Nephron progenitor cell (in vitro differentiated cells): ENCODE measurements around the gene FNDC8.
A peak's percentile ranks its signal among the peaks of the same experiment; 100 is the strongest.

Experiments used
- DNase-seq: peaks from one replicate; pipeline ENCODE4 v3.0.0; 2021
- H3K27ac Mint-ChIP-seq: 2 replicates; pipeline ENCODE4 v1.8.0; 2021; ENCODE audit warnings: mild to moderate bottlenecking, moderate library complexity, mixed read lengths
- H3K27me3 Mint-ChIP-seq: 2 replicates; pipeline ENCODE4 v1.8.0; 2021; ENCODE audit warnings: mild to moderate bottlenecking, low read depth, mixed read lengths; ENCODE audit not compliant: poor library complexity
- H3K36me3 Mint-ChIP-seq: 2 replicates; pipeline ENCODE4 v1.8.0; 2021; ENCODE audit warnings: low read depth, mixed read lengths
- H3K4me1 Mint-ChIP-seq: 2 replicates; pipeline ENCODE4 v1.8.0; 2021; ENCODE audit warnings: mixed read lengths
- H3K4me3 Mint-ChIP-seq: 2 replicates; pipeline ENCODE4 v1.8.0; 2021; ENCODE audit warnings: mild to moderate bottlenecking, moderate library complexity, mixed read lengths
- H3K9me3 Mint-ChIP-seq: 2 replicates; pipeline ENCODE4 v1.8.0; 2021; ENCODE audit warnings: mild to moderate bottlenecking, moderate library complexity, mixed read lengths
- CTCF ChIP-seq: fragments of 200-600 bp; sonication (generic); IDR thresholded peaks from 2 replicates; pipeline ENCODE4 v1.5.0; 2021; ENCODE audit warnings: antibody characterized with exemption

Gene FNDC8

GRCh38 chr17:35084987-35085386 is 36.4 kb upstream of the FNDC8 start:
- H3K27ac Mint-ChIP-seq = no peak overlapping the region
- no peak for TF ChIP-seq CTCF
- no peaks in the 10 kb centered on the region for H3K9me3 Mint-ChIP-seq
- no peaks in the 10 kb centered on the region for H3K36me3 Mint-ChIP-seq
- no peak overlapping the region for H3K4me3 Mint-ChIP-seq
- H3K27me3 Mint-ChIP-seq = peaks cover 11% of the 10 kb centered on the region
- no peak for DNase-seq
- peaks cover 18% of the 10 kb centered on the region for H3K4me1 Mint-ChIP-seq

- H3K36me3 Mint-ChIP-seq = no peaks in the 10 kb centered on the region
- H3K9me3 Mint-ChIP-seq = no peaks in the 10 kb centered on the region
- no peak overlapping the region for H3K27ac Mint-ChIP-seq
- peaks cover 24% of the 10 kb centered on the region for H3K4me1 Mint-ChIP-seq
- DNase-seq = no peak
- TF ChIP-seq CTCF = no peak
- peaks cover 11% of the 10 kb centered on the region for H3K27me3 Mint-ChIP-seq
- H3K4me3 Mint-ChIP-seq = no peak overlapping the region
Observed at GRCh38 chr17:35086164-35086563, 35.3 kb upstream of the FNDC8 start.

- Mint-ChIP-seq H3K9me3 (no peaks in the 10 kb centered on the region), H3K27ac (no peak overlapping the region), H3K4me1 (peaks cover 26% of the 10 kb centered on the region), H3K36me3 (no peaks in the 10 kb centered on the region), H3K27me3 (peaks cover 11% of the 10 kb centered on the region), H3K4me3 (peak overlapping the region; percentile 88)
- TF ChIP-seq CTCF = no peak
- DNase-seq = no peak
Observed at GRCh38 chr17:35086931-35087573, 34.4 kb upstream of the FNDC8 start.

- no peaks in the 10 kb centered on the region for H3K9me3 Mint-ChIP-seq
- peak overlapping the region; percentile 88 for H3K4me3 Mint-ChIP-seq
- peaks cover 11% of the 10 kb centered on the region for H3K27me3 Mint-ChIP-seq
- H3K36me3 Mint-ChIP-seq = no peaks in the 10 kb centered on the region
- TF ChIP-seq CTCF = no peak
- peaks cover 26% of the 10 kb centered on the region for H3K4me1 Mint-ChIP-seq
- DNase-seq = no peak
- H3K27ac Mint-ChIP-seq = no peak overlapping the region
Observed at GRCh38 chr17:35087731-35088355, 33.6 kb upstream of the FNDC8 start.

- Mint-ChIP-seq H3K27me3 (peaks cover 15% of the 10 kb centered on the region), H3K27ac (no peak overlapping the region)
- DNase-seq = peak; percentile 54
Observed at GRCh38 chr17:35088356-35088880, 33.0 kb upstream of the FNDC8 start.

More at GRCh38 chr17:35088356-35088880, 33.0 kb upstream of the FNDC8 start:
- Mint-ChIP-seq H3K4me1 (peaks cover 26% of the 10 kb centered on the region), H3K9me3 (no peaks in the 10 kb centered on the region), H3K4me3 (peak overlapping the region; percentile 88), H3K36me3 (no peaks in the 10 kb centered on the region)
- TF ChIP-seq CTCF = no peak
